ENCODE measurements around the gene ADGRL1. TPM values are rescaled to one million over a fixed set of nuclear protein-coding genes. Genes with fewer than 3 reads are reported as not detected.

ADGRL1 gene
- total RNA-seq, 1 donor from 2014 or later, result 32.9 TPM

GRCh38 chr19:14156971-14157717 lies 48.8 kb downstream of the ADGRL1 start:
- DNase-seq (ENCODE audit: low spot score), result no peak
- no peaks in the 10 kb centered on the region for H3K4me1 Mint-ChIP-seq (ENCODE audit: unreplicated experiment)
- H3K36me3 Mint-ChIP-seq (ENCODE audit: low read depth, unreplicated experiment), result peaks cover 6% of the 10 kb centered on the region
- TF ChIP-seq, protein P1, sequence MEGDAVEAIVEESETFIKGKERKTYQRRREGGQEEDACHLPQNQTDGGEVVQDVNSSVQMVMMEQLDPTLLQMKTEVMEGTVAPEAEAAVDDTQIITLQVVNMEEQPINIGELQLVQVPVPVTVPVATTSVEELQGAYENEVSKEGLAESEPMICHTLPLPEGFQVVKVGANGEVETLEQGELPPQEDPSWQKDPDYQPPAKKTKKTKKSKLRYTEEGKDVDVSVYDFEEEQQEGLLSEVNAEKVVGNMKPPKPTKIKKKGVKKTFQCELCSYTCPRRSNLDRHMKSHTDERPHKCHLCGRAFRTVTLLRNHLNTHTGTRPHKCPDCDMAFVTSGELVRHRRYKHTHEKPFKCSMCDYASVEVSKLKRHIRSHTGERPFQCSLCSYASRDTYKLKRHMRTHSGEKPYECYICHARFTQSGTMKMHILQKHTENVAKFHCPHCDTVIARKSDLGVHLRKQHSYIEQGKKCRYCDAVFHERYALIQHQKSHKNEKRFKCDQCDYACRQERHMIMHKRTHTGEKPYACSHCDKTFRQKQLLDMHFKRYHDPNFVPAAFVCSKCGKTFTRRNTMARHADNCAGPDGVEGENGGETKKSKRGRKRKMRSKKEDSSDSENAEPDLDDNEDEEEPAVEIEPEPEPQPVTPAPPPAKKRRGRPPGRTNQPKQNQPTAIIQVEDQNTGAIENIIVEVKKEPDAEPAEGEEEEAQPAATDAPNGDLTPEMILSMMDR (IDR thresholded peaks at IDR 0.05; ENCODE audit: unreplicated experiment), result no peak
- H3K27ac Mint-ChIP-seq (ENCODE audit: unreplicated experiment), result no peak overlapping the region
- H3K9me3 Mint-ChIP-seq (ENCODE audit: unreplicated experiment), result no peaks in the 10 kb centered on the region
- no peak overlapping the region for H3K4me3 Mint-ChIP-seq (ENCODE audit: unreplicated experiment)
- peaks cover 3% of the 10 kb centered on the region for H3K27me3 Mint-ChIP-seq (ENCODE audit: unreplicated experiment)

DNA sequence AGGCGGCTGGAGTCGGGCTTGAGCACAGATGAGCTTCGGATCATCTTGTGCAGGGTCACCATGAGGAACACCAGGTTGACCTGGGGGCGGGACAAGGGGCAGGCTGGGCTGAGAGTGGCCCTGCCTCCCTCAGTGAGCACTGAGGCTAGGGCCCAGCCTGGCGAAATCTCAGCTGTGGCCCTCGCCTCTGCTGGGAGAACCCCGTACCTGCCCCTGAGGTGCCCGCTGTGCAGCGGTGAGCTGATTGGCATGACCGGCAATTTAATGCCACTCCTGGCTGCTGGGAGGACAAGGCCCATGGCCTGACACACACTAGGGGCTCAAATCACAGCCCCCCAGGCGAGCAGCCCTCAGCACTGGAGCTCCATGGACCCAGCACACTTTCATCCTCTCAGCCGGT lies 49.8 kb downstream of the ADGRL1 start:
- TF ChIP-seq, protein P1 (IDR thresholded peaks at IDR 0.05; ENCODE audit: unreplicated experiment), result no peak
- Mint-ChIP-seq H3K4me3 (ENCODE audit: unreplicated experiment) (no peak overlapping the region), H3K9me3 (ENCODE audit: unreplicated experiment) (no peaks in the 10 kb centered on the region)

GRCh38 chr19:14155371-14155770 lies 50.6 kb downstream of the ADGRL1 start:
- Mint-ChIP-seq H3K27ac (ENCODE audit: unreplicated experiment) (no peak overlapping the region), H3K27me3 (ENCODE audit: unreplicated experiment) (no peaks in the 10 kb centered on the region), H3K9me3 (ENCODE audit: unreplicated experiment) (no peaks in the 10 kb centered on the region), H3K4me1 (ENCODE audit: unreplicated experiment) (no peaks in the 10 kb centered on the region), H3K4me3 (ENCODE audit: unreplicated experiment) (no peak overlapping the region), H3K36me3 (ENCODE audit: low read depth, unreplicated experiment) (peaks cover 6% of the 10 kb centered on the region)
- no peak for DNase-seq (ENCODE audit: low spot score)
- TF ChIP-seq, protein P1 (IDR thresholded peaks at IDR 0.05; ENCODE audit: unreplicated experiment), result no peak

More for the DNA sequence above, 49.8 kb downstream of the ADGRL1 start:
- Mint-ChIP-seq H3K27ac (ENCODE audit: unreplicated experiment) (no peak overlapping the region), H3K36me3 (ENCODE audit: low read depth, unreplicated experiment) (peaks cover 6% of the 10 kb centered on the region), H3K27me3 (ENCODE audit: unreplicated experiment) (no peaks in the 10 kb centered on the region), H3K4me1 (ENCODE audit: unreplicated experiment) (no peaks in the 10 kb centered on the region)
- DNase-seq (ENCODE audit: low spot score), result no peak

DNA sequence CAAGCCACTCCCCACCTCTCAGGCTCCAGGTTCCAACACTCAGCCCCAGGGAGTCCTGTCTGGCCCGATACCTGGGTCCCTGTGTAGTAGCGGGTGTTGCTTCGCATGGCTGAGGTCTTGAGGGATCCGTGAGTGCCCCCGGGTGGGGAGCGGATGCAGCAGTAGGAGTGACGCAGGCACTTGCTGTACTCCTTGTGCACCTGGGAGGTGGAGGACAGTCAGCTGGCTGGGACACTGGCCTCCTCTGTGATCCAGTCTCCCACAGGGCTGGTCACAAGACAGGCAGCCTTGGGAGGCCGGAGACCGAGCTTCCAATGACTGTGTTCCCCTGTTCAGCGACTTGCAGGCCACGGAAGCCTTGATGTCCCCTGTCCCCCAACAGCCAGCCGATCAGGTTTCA lies 53.3 kb downstream of the ADGRL1 start:
- TF ChIP-seq, protein P1 (IDR thresholded peaks at IDR 0.05; ENCODE audit: unreplicated experiment), result no peak
- DNase-seq (ENCODE audit: low spot score), result no peak
- Mint-ChIP-seq H3K4me3 (ENCODE audit: unreplicated experiment) (no peak overlapping the region), H3K36me3 (ENCODE audit: low read depth, unreplicated experiment) (peaks cover 6% of the 10 kb centered on the region), H3K27me3 (ENCODE audit: unreplicated experiment) (peaks cover 2% of the 10 kb centered on the region), H3K27ac (ENCODE audit: unreplicated experiment) (no peak overlapping the region), H3K9me3 (ENCODE audit: unreplicated experiment) (no peaks in the 10 kb centered on the region), H3K4me1 (ENCODE audit: unreplicated experiment) (peaks cover 13% of the 10 kb centered on the region)
